Ishikawa (cell line): Measurements from ENCODE around the gene MYH7.

Source experiments
- CEBPB ChIP-seq: IDR thresholded peaks from 2 replicates; pipeline ENCODE4 v1.6.1; 2012
- CREB1 ChIP-seq: IDR thresholded peaks from 2 replicates; pipeline ENCODE4 v1.6.1; 2012; ENCODE audit warnings: low read depth
- EGR1 ChIP-seq: IDR thresholded peaks from 2 replicates; pipeline ENCODE4 v1.6.1; 2012
- EP300 ChIP-seq: IDR thresholded peaks from 2 replicates; pipeline ENCODE4 v1.6.1; 2012; ENCODE audit warnings: borderline replicate concordance
- MAX ChIP-seq: IDR thresholded peaks from 2 replicates; pipeline ENCODE4 v1.6.1; 2012
- RAD21 ChIP-seq: IDR thresholded peaks from 2 replicates; pipeline ENCODE4 v1.6.1; 2012; ENCODE audit warnings: low read depth
- REST ChIP-seq: IDR thresholded peaks from 2 replicates; pipeline ENCODE4 v1.6.1; 2012; ENCODE audit warnings: low read depth, mild to moderate bottlenecking
- USF1 ChIP-seq: IDR thresholded peaks from 2 replicates; pipeline ENCODE4 v1.6.1; 2012
- YY1 ChIP-seq: IDR thresholded peaks from 2 replicates; pipeline ENCODE4 v1.6.1; 2012; ENCODE audit warnings: low read depth
- ZBTB7A ChIP-seq: IDR thresholded peaks from 2 replicates; pipeline ENCODE4 v1.6.1; 2012; ENCODE audit warnings: low read depth

DNA sequence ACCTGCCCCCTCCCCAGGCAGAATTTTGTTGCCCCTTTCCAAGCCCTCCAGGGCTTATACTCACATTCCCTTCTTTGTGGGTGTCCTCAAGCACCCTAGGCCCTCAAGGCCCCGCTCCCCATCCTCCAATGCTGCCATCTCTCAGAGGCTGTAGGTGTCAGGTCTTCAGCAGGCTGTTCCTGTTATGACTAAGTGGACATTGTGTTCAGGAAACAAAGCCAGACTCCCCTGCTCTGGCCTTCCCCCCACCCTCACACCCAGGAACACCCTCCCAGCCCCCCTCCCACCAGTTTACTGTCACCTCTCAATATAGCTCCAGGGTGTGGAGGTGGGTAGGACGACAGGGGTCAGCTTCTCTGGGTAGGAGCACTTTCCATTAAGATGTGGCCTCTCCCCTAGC, 26.0 kb downstream of the MYH7 start:
- TF ChIP-seq RAD21 (no peak), YY1 (no peak), CEBPB (no peak), USF1 (no peak), EP300 (no peak), EGR1 (no peak), REST (no peak), MAX (no peak), ZBTB7A (no peak), CREB1 (no peak)
